ENCODE measurements around the gene PRRG2. TPM values are rescaled to one million over a fixed set of nuclear protein-coding genes. Genes with fewer than 3 reads are reported as not detected.

Gene PRRG2
- total RNA-seq, 1 donor from 2014 or later: 7.5 TPM

Other genes starting within 250 kb of the PRRG2 start
- not detected in 2 replicates for gene CD37, start 245.9 kb upstream of the PRRG2 start, total RNA-seq
- gene TEAD2, start 218.9 kb upstream of the PRRG2 start, total RNA-seq: 74.7 and 101 TPM in 2 replicates
- gene DKKL1, start 217.4 kb upstream of the PRRG2 start, total RNA-seq: 0.33 TPM in 1 of 2 replicates, not detected in the other
- gene KASH5, start 193.1 kb upstream of the PRRG2 start, total RNA-seq: not detected in 2 replicates
- not detected in 2 replicates for gene PTH2, start 157.9 kb upstream of the PRRG2 start, total RNA-seq
- gene GFY, start 155.9 kb upstream of the PRRG2 start, total RNA-seq: not detected in 2 replicates
- 0.17 and 0.42 TPM in 2 replicates for gene SLC17A7, start 139.8 kb upstream of the PRRG2 start, total RNA-seq
- gene PIH1D1, start 129.5 kb upstream of the PRRG2 start, total RNA-seq: 143 and 169 TPM in 2 replicates
- gene ALDH16A1, start 128.1 kb upstream of the PRRG2 start, total RNA-seq: 55.3 and 82.5 TPM in 2 replicates
- 1.2 and 1.6 TPM in 2 replicates for gene FLT3LG, start 107.1 kb upstream of the PRRG2 start, total RNA-seq
- 2,583 and 3,504 TPM in 2 replicates for gene RPL13A, start 93.7 kb upstream of the PRRG2 start, total RNA-seq
- 2,205 and 5,498 TPM in 2 replicates for gene RPS11, start 84.9 kb upstream of the PRRG2 start, total RNA-seq
- gene FCGRT, start 68.7 kb upstream of the PRRG2 start, total RNA-seq: 77.9 and 241 TPM in 2 replicates
- 6.7 and 24.8 TPM in 2 replicates for gene RCN3, start 53.3 kb upstream of the PRRG2 start, total RNA-seq
- 90.4 and 98.7 TPM in 2 replicates for gene NOSIP, start 760 bp upstream of the PRRG2 start, total RNA-seq
- 2.4 and 4.8 TPM in 2 replicates for gene PRR12, start 9.9 kb downstream of the PRRG2 start, total RNA-seq
- 24.3 and 28.6 TPM in 2 replicates for gene RRAS, start 58.8 kb downstream of the PRRG2 start, total RNA-seq
- 11.9 and 26.5 TPM in 2 replicates for gene SCAF1, start 60.9 kb downstream of the PRRG2 start, total RNA-seq
- gene IRF3, start 84.5 kb downstream of the PRRG2 start, total RNA-seq: 47.3 and 79.9 TPM in 2 replicates
- 3.1 and 9.2 TPM in 2 replicates for gene BCL2L12, start 84.6 kb downstream of the PRRG2 start, total RNA-seq
- 282 and 338 TPM in 2 replicates for gene PRMT1, start 96.0 kb downstream of the PRRG2 start, total RNA-seq
- gene ADM5, start 108.3 kb downstream of the PRRG2 start, total RNA-seq: 0.70 and 1.5 TPM in 2 replicates
- gene CPT1C, start 109.8 kb downstream of the PRRG2 start, total RNA-seq: 19.1 and 19.5 TPM in 2 replicates
- 0.17 TPM in 1 of 2 replicates, not detected in the other for gene TSKS, start 182.0 kb downstream of the PRRG2 start, total RNA-seq
- 52.1 and 129 TPM in 2 replicates for gene AP2A1, start 185.7 kb downstream of the PRRG2 start, total RNA-seq
- gene FUZ, start 232.0 kb downstream of the PRRG2 start, total RNA-seq: 19.2 and 22.4 TPM in 2 replicates
- gene MED25, start 237.0 kb downstream of the PRRG2 start, total RNA-seq: 13.4 and 34.4 TPM in 2 replicates

Data from dermis blood vessel endothelial cell (primary cell).